Prostate gland (tissue), 2 donors: ENCODE measurements around the gene CACNA1D.

Experiments
- POLR2AphosphoS5 ChIP-seq: sonication (generic); formaldehyde crosslinking; IDR thresholded peaks from one replicate; pipeline ENCODE4 v1.6.1; 2017; ENCODE audit warnings: antibody characterized with exemption
- TF ChIP-seq, protein P1 (sequence below), 4 experiments: fragments of 200-600 bp in 2 of 4; fragments of 450-650 bp in 2 of 4; sonication (generic) in 2 of 4; IDR thresholded peaks; 1 replicate in 3 of 4; 2 replicates in 1 of 4; pipeline ENCODE4 v1.5.1; 2016 to 2019; ENCODE audit warnings: antibody characterized with exemption in 4 of 4, mild to moderate bottlenecking in 2 of 4, moderate library complexity in 2 of 4

DNA sequence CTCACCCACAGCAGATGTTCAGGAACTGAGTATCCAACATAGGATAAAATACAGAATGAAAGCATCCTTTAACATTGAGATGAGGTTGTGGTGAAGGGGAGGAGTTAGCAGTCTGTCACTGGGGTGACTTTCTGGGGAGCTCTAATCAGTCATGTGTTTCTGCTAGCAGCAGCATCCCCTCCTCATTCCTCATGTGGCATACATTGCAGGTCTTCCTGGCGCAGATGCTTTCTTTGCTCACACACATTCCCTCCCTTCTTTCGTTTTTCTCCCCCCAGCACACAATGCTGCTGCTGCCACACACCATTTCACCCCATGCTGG lies 135.0 kb downstream of the CACNA1D start:
- TF ChIP-seq, protein P1, sequence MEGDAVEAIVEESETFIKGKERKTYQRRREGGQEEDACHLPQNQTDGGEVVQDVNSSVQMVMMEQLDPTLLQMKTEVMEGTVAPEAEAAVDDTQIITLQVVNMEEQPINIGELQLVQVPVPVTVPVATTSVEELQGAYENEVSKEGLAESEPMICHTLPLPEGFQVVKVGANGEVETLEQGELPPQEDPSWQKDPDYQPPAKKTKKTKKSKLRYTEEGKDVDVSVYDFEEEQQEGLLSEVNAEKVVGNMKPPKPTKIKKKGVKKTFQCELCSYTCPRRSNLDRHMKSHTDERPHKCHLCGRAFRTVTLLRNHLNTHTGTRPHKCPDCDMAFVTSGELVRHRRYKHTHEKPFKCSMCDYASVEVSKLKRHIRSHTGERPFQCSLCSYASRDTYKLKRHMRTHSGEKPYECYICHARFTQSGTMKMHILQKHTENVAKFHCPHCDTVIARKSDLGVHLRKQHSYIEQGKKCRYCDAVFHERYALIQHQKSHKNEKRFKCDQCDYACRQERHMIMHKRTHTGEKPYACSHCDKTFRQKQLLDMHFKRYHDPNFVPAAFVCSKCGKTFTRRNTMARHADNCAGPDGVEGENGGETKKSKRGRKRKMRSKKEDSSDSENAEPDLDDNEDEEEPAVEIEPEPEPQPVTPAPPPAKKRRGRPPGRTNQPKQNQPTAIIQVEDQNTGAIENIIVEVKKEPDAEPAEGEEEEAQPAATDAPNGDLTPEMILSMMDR (IDR thresholded peaks at IDR 0.05), result no peak
- TF ChIP-seq POLR2AphosphoS5, result no peak
